NOMO-1 (cell line): ENCODE data around the gene RUFY4.

ENCODE experiments used
- DNase-seq, 2 experiments: peaks; one replicate each; lab custom pipeline; 2025; ENCODE audit not compliant: unreplicated experiment in 2 of 2; lab: John Stamatoyannopoulos, UW

The RUFY4 gene

GRCh38 chr2:218068721-218069334 is at the start of gene RUFY4:
TSS of gene RUFY4 (plus strand) at chr2:218069253. CDS start at chr2:218070606, 1,353 bp downstream.
- peak; percentile 61 to 78 for DNase-seq

- DNase-seq: peak; percentile 74 to 87
These were observed 49.5 kb upstream of the RUFY4 start for GRCh38 chr2:218019411-218020060.

- no peak for DNase-seq
These were observed 48.8 kb upstream of the RUFY4 start for GRCh38 chr2:218020281-218020680.

GRCh38 chr2:218020966-218021535 is 48.0 kb upstream of the RUFY4 start:
- no peak for DNase-seq

- no peak for DNase-seq
These were observed 47.4 kb upstream of the RUFY4 start for GRCh38 chr2:218021536-218022071.

- no peak for DNase-seq
These were observed 46.8 kb upstream of the RUFY4 start for GRCh38 chr2:218022131-218022850.

GRCh38 chr2:218022851-218023530 is 46.1 kb upstream of the RUFY4 start:
- DNase-seq: no peak

GRCh38 chr2:218023636-218024035 is 45.4 kb upstream of the RUFY4 start:
- DNase-seq: no peak

GRCh38 chr2:218024336-218024735 is 44.7 kb upstream of the RUFY4 start:
- no peak for DNase-seq

- DNase-seq: no peak
These were observed 44.2 kb upstream of the RUFY4 start for GRCh38 chr2:218024871-218025270.

GRCh38 chr2:218026244-218026643 is 42.8 kb upstream of the RUFY4 start:
- no peak for DNase-seq

- no peak for DNase-seq
These were observed 42.2 kb upstream of the RUFY4 start for GRCh38 chr2:218026676-218027425.

- DNase-seq: no peak
These were observed 41.4 kb upstream of the RUFY4 start for GRCh38 chr2:218027426-218028188.

GRCh38 chr2:218028189-218028495 is 40.9 kb upstream of the RUFY4 start:
- no peak for DNase-seq

- DNase-seq: no peak
These were observed 40.3 kb upstream of the RUFY4 start for GRCh38 chr2:218028562-218029348.

- DNase-seq: no peak
These were observed 39.4 kb upstream of the RUFY4 start for GRCh38 chr2:218029366-218030360.

GRCh38 chr2:218030409-218031195 is 38.5 kb upstream of the RUFY4 start:
- no peak for DNase-seq
